ENCODE data around the gene COL23A1.

DNA sequence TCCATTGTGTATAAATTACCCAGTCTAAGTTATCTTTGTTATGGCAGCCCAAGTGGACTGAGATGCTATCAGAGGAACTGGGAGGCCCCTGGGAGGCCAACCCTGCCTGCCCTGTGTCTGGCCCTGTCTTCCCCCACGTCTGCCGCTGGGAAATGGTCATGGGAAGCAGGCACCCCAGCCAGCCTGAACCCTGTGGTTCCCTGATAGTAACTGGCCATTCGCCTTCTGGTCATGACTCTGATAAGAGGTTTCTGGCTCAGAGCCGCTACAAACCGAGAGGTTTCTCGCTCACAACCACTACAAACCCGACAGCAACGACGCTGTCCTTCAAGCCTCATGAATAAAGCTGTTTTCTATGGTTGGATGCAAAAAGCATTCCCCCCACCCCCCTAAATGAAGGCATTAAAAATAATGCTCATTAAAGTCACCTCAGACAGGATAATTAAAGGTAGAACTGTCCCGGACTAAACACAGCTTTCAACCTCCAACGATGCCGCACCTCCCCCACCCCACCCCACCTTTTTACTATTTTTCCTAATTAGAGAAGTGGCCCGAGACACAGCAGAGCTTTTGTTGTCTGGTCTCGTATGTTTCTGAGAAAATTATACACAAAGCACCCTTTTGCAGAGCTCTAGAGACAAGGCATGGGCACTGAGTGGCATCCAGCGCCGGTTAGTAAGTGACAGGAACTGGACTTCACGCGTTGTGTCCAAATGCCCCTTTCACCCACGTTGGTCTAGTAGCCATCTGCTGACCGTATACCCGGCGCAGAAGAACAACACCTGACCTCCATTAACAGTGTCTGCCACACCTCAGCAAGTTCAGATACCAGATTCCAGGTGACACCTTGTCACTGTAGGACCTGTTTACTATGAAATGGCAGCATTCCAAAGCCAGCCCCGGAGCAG, 140.8 kb downstream of the COL23A1 start:
- TF ChIP-seq, protein P1, sequence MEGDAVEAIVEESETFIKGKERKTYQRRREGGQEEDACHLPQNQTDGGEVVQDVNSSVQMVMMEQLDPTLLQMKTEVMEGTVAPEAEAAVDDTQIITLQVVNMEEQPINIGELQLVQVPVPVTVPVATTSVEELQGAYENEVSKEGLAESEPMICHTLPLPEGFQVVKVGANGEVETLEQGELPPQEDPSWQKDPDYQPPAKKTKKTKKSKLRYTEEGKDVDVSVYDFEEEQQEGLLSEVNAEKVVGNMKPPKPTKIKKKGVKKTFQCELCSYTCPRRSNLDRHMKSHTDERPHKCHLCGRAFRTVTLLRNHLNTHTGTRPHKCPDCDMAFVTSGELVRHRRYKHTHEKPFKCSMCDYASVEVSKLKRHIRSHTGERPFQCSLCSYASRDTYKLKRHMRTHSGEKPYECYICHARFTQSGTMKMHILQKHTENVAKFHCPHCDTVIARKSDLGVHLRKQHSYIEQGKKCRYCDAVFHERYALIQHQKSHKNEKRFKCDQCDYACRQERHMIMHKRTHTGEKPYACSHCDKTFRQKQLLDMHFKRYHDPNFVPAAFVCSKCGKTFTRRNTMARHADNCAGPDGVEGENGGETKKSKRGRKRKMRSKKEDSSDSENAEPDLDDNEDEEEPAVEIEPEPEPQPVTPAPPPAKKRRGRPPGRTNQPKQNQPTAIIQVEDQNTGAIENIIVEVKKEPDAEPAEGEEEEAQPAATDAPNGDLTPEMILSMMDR (IDR thresholded peaks at IDR 0.05; ENCODE audit: low read length): no peak
- TF ChIP-seq EZH2 (optimal IDR thresholded peaks at IDR 0.05; ENCODE audit: low read depth, low read length): no peak
- TF ChIP-seq EZH2phosphoT487 (IDR thresholded peaks at IDR 0.05; ENCODE audit: low read length): no peak

Measured in MM.1S (cell line).